ENCODE measurements around the gene DUOX2.

Gene DUOX2

GRCh38 chr15:45114076-45114750 lies at the start of gene DUOX2, which contains the start of gene DUOXA2:
Gene DUOX2 (minus strand): TSS chr15:45114172. CDS start chr15:45113411, 761 bp downstream.
Gene DUOXA2 (plus strand): TSS chr15:45114326. CDS start chr15:45114606, 280 bp downstream.
- DNase-seq = peak; percentile 46

GRCh38 chr15:45163508-45163856 lies 49.5 kb upstream of the DUOX2 start:
- no peak for DNase-seq

- DNase-seq = peak; percentile 90
These were observed 49.0 kb upstream of the DUOX2 start for GRCh38 chr15:45162771-45163507.

GRCh38 chr15:45161666-45162065 lies 47.7 kb upstream of the DUOX2 start:
- DNase-seq = no peak

- no peak for DNase-seq
These were observed 44.0 kb upstream of the DUOX2 start for GRCh38 chr15:45157974-45158373.

- DNase-seq = no peak
These were observed 42.9 kb upstream of the DUOX2 start for GRCh38 chr15:45156744-45157455.

GRCh38 chr15:45155739-45156138 lies 41.8 kb upstream of the DUOX2 start:
- no peak for DNase-seq

GRCh38 chr15:45151998-45152828 lies 38.2 kb upstream of the DUOX2 start:
- DNase-seq = no peak

GRCh38 chr15:45150997-45151396 lies 37.0 kb upstream of the DUOX2 start:
- DNase-seq = no peak

- no peak for DNase-seq
These were observed 36.5 kb upstream of the DUOX2 start for GRCh38 chr15:45150481-45150880.

- no peak for DNase-seq
These were observed 35.1 kb upstream of the DUOX2 start for GRCh38 chr15:45149060-45149459.

- DNase-seq = no peak
These were observed 34.4 kb upstream of the DUOX2 start for GRCh38 chr15:45148076-45149059.

- DNase-seq = no peak
These were observed 33.6 kb upstream of the DUOX2 start for GRCh38 chr15:45147606-45148005.

- DNase-seq = no peak
These were observed 32.4 kb upstream of the DUOX2 start for GRCh38 chr15:45146405-45146804.

GRCh38 chr15:45144775-45145174 lies 30.8 kb upstream of the DUOX2 start:
- DNase-seq = no peak

- no peak for DNase-seq
These were observed 30.0 kb upstream of the DUOX2 start for GRCh38 chr15:45143946-45144345.

- no peak for DNase-seq
These were observed 29.1 kb upstream of the DUOX2 start for GRCh38 chr15:45143056-45143455.

GRCh38 chr15:45141386-45141785 lies 27.4 kb upstream of the DUOX2 start:
- no peak for DNase-seq

GRCh38 chr15:45140557-45141250 lies 26.7 kb upstream of the DUOX2 start:
- DNase-seq = no peak

- no peak for DNase-seq
These were observed 25.8 kb upstream of the DUOX2 start for GRCh38 chr15:45139770-45140169.
